ENCODE results near the gene RDH5. TPM values are rescaled to one million over a fixed set of nuclear protein-coding genes. Genes with fewer than 3 reads are reported as not detected.

The RDH5 gene
- total RNA-seq, 1 experiment from 2014 or later = 12.6 TPM

- Histone ChIP-seq H3K79me2 (ENCODE audit: low read depth) (peaks cover 21% of the 10 kb centered on the region), H3K4me1 (replicated peaks; ENCODE audit: insufficient read depth) (peaks cover 44% of the 10 kb centered on the region), H3K4me3 (no peak overlapping the region), H3K27me3 (ENCODE audit: insufficient read depth, low read depth) (no peaks in the 10 kb centered on the region), H2AFZ (no peak overlapping the region), H4K20me1 (ENCODE audit: insufficient read depth) (peaks cover 34% of the 10 kb centered on the region), H3K36me3 (ENCODE audit: low read depth) (peaks cover 11% of the 10 kb centered on the region; the same call in 1 of the 2 replicates), H3K9me3 (ENCODE audit: insufficient read depth, low read depth) (no peaks in the 10 kb centered on the region), H3F3A (ENCODE audit: insufficient read depth, low read depth) (peaks cover 66% of the 10 kb centered on the region), H3K4me2 (no peak overlapping the region), H3K9me2 (ENCODE audit: insufficient read depth) (no peaks in the 10 kb centered on the region), H3K27ac (no peak overlapping the region)
- peak in 1 of 2 experiments; percentile 23 for DNase-seq
- TF ChIP-seq EZH2 (IDR thresholded peaks at IDR 0.05; ENCODE audit: low read depth) = no peak
- TF ChIP-seq CTCF (conservative IDR thresholded peaks at IDR 0.05) = no peak
- ChIA-PET CTCF (interaction anchor here (0.6 kb wide), 1 partner anchor 1750 kb away, joined by 4 read pairs; no protein-coding TSS in a partner anchor), POLR2A (ENCODE audit: unreplicated experiment) (no interaction called here)
- intact Hi-C loops (cut with micrococcal nuclease; ENCODE audit: unreplicated experiment) = loop anchor here (10.0 kb wide), 1 partner anchor 730 kb away; no protein-coding TSS in a partner anchor
- BruUV-seq (replicated peaks) = no TSS peak
Measured at GRCh38 chr12:55724940-55725309, 4.7 kb downstream of the RDH5 start.

GRCh38 chr12:55725556-55725955, 5.4 kb downstream of the RDH5 start:
- no peak for TF ChIP-seq CTCF (conservative IDR thresholded peaks at IDR 0.05)
- TF ChIP-seq EZH2 (IDR thresholded peaks at IDR 0.05; ENCODE audit: low read depth) = no peak
- peaks cover 34% of the 10 kb centered on the region for H4K20me1 ChIP-seq (ENCODE audit: insufficient read depth)
- no TSS peak for BruUV-seq (replicated peaks)
- H2AFZ ChIP-seq = no peak overlapping the region
- H3F3A ChIP-seq (ENCODE audit: insufficient read depth, low read depth) = peaks cover 67% of the 10 kb centered on the region
- no peak overlapping the region for H3K4me3 ChIP-seq
- H3K9me3 ChIP-seq (ENCODE audit: insufficient read depth, low read depth) = no peaks in the 10 kb centered on the region
- CTCF ChIA-PET = no interaction called here
- no peaks in the 10 kb centered on the region for H3K27me3 ChIP-seq (ENCODE audit: insufficient read depth, low read depth)
- no peaks in the 10 kb centered on the region for H3K9me2 ChIP-seq (ENCODE audit: insufficient read depth)
- no peak overlapping the region for H3K27ac ChIP-seq
- POLR2A ChIA-PET (ENCODE audit: unreplicated experiment) = no interaction called here
- no peak overlapping the region for H3K4me2 ChIP-seq
- H3K4me1 ChIP-seq (replicated peaks; ENCODE audit: insufficient read depth) = peaks cover 43% of the 10 kb centered on the region
- H3K79me2 ChIP-seq (ENCODE audit: low read depth) = peaks cover 21% of the 10 kb centered on the region
- DNase-seq = no peak
- intact Hi-C loops (cut with micrococcal nuclease; ENCODE audit: unreplicated experiment) = loop anchor here (10.0 kb wide), 1 partner anchor 731 kb away; no protein-coding TSS in a partner anchor
- peaks cover 11% of the 10 kb centered on the region; the same call in 1 of the 2 replicates for H3K36me3 ChIP-seq (ENCODE audit: low read depth)

- Histone ChIP-seq H3K9me2 (ENCODE audit: insufficient read depth) (no peaks in the 10 kb centered on the region), H3K36me3 (ENCODE audit: low read depth) (peaks cover 11% of the 10 kb centered on the region; the same call in 1 of the 2 replicates), H3K4me3 (peak overlapping the region; percentile 100), H4K20me1 (ENCODE audit: insufficient read depth) (peaks cover 30% of the 10 kb centered on the region), H2AFZ (no peak overlapping the region), H3K27me3 (ENCODE audit: insufficient read depth, low read depth) (no peaks in the 10 kb centered on the region), H3K27ac (no peak overlapping the region), H3K4me1 (replicated peaks; ENCODE audit: insufficient read depth) (peaks cover 31% of the 10 kb centered on the region), H3F3A (ENCODE audit: insufficient read depth, low read depth) (peaks cover 55% of the 10 kb centered on the region; the same call in 1 of the 2 replicates), H3K9me3 (ENCODE audit: insufficient read depth, low read depth) (no peaks in the 10 kb centered on the region), H3K79me2 (ENCODE audit: low read depth) (peaks cover 21% of the 10 kb centered on the region), H3K4me2 (peak overlapping the region; percentile 83)
- DNase-seq = peak in 1 of 2 experiments; percentile 22
- ChIA-PET CTCF (no interaction called here), POLR2A (ENCODE audit: unreplicated experiment) (no interaction called here)
- no TSS peak for BruUV-seq (replicated peaks)
- intact Hi-C loops (cut with micrococcal nuclease; ENCODE audit: unreplicated experiment) = loop anchor here (10.0 kb wide), 1 partner anchor 732 kb away; no protein-coding TSS in a partner anchor
- TF ChIP-seq CTCF (conservative IDR thresholded peaks at IDR 0.05) (no peak), EZH2 (IDR thresholded peaks at IDR 0.05; ENCODE audit: low read depth) (no peak)
Measured at GRCh38 chr12:55726971-55727370, 6.8 kb downstream of the RDH5 start.
